Measurements from ENCODE around the gene EREG.
"Not testable (repeated sequence)": the region's sequence is repeated elsewhere in the genome, so short reads cannot be mapped to it uniquely, and the experiment has no call there.

EREG gene

GRCh38 chr4:74339501-74339900 lies 25.4 kb upstream of the EREG start:
- no peak for TF ChIP-seq CTCF (IDR thresholded peaks at IDR 0.05; ENCODE audit: insufficient read depth, missing control alignments)
- no peak for DNase-seq (ENCODE audit: insufficient read length, low spot score)
- FAIRE-seq, result no peak

GRCh38 chr4:74340421-74340820 lies 24.5 kb upstream of the EREG start:
- FAIRE-seq; DNase-seq (ENCODE audit: insufficient read length, low spot score): not testable (repeated sequence)

- DNase-seq (ENCODE audit: insufficient read length, low spot score), result no peak
- TF ChIP-seq CTCF (IDR thresholded peaks at IDR 0.05; ENCODE audit: insufficient read depth, missing control alignments), result no peak
- FAIRE-seq, result no peak
Observed at GRCh38 chr4:74344031-74344430, 20.9 kb upstream of the EREG start.

GRCh38 chr4:74353858-74354257 lies 11.1 kb upstream of the EREG start:
- TF ChIP-seq CTCF (IDR thresholded peaks at IDR 0.05; ENCODE audit: insufficient read depth, missing control alignments), result no peak
- FAIRE-seq (no peak), DNase-seq (ENCODE audit: insufficient read length, low spot score) (no peak)

GRCh38 chr4:74357965-74358364 lies 7.0 kb upstream of the EREG start:
- no peak for DNase-seq (ENCODE audit: insufficient read length, low spot score)
- TF ChIP-seq CTCF (IDR thresholded peaks at IDR 0.05; ENCODE audit: insufficient read depth, missing control alignments), result no peak
- no peak for FAIRE-seq

GRCh38 chr4:74361671-74362070 lies 3.3 kb upstream of the EREG start:
- DNase-seq (ENCODE audit: insufficient read length, low spot score) (no peak), FAIRE-seq (no peak)
- no peak for TF ChIP-seq CTCF (IDR thresholded peaks at IDR 0.05; ENCODE audit: insufficient read depth, missing control alignments)

GRCh38 chr4:74362347-74362746 lies 2.6 kb upstream of the EREG start:
- DNase-seq (ENCODE audit: insufficient read length, low spot score) (no peak), FAIRE-seq (no peak)
- no peak for TF ChIP-seq CTCF (IDR thresholded peaks at IDR 0.05; ENCODE audit: insufficient read depth, missing control alignments)

GRCh38 chr4:74364256-74364651 lies 691 bp upstream of the EREG start:
- no peak for DNase-seq (ENCODE audit: insufficient read length, low spot score)
- TF ChIP-seq CTCF (IDR thresholded peaks at IDR 0.05; ENCODE audit: insufficient read depth, missing control alignments), result no peak
- FAIRE-seq, result no peak

All from D721Med (cell line).